ENCODE measurements around the gene TCF7L1. TPM values are rescaled to one million over a fixed set of nuclear protein-coding genes. Genes with fewer than 3 reads are reported as not detected.
A peak's percentile ranks its signal among the peaks of the same experiment; 100 is the strongest.

Gene TCF7L1
- total and polyA plus RNA-seq, 2 of the 13 experiments (the other 11 are each of a cell fraction or from before 2014, with no cell fraction given), result 0.04 to 0.15 TPM

GRCh38 chr2:85175369-85176299, 42.4 kb downstream of the TCF7L1 start (continued):
- TF ChIP-seq IKZF5 (CRISPR knock-in tag; IDR thresholded peaks at IDR 0.05), result peak; percentile 38; the same call in 1 of the 2 replicates
- TF ChIP-seq ZNF225 (CRISPR knock-in tag; IDR thresholded peaks at IDR 0.05), result peak; percentile 49; the same call in 1 of the 2 replicates
- no peak for TF ChIP-seq DMAP1 (CRISPR knock-in tag; IDR thresholded peaks at IDR 0.05)
- TF ChIP-seq HNRNPH1 (optimal IDR thresholded peaks at IDR 0.05; ENCODE audit: low read depth, low read length), result no peak
- TF ChIP-seq TGIF2 (CRISPR knock-in tag; IDR thresholded peaks at IDR 0.05), result no peak
- TF ChIP-seq REXO4 (CRISPR knock-in tag; IDR thresholded peaks at IDR 0.05; ENCODE audit: borderline replicate concordance), result no peak
- TF ChIP-seq PHF5A (CRISPR knock-in tag; IDR thresholded peaks at IDR 0.05; ENCODE audit: low read depth, unreplicated experiment), result no peak
- no peak for TF ChIP-seq NCOA2 (CRISPR knock-in tag; IDR thresholded peaks at IDR 0.05)
- TF ChIP-seq ADNP (CRISPR knock-in tag; IDR thresholded peaks at IDR 0.05), result no peak
- TF ChIP-seq ZFP1 (CRISPR knock-in tag; IDR thresholded peaks at IDR 0.05), result no peak
- peak; percentile 28; the same call in 1 of the 2 replicates for TF ChIP-seq ELF1 (CRISPR knock-in tag; IDR thresholded peaks at IDR 0.05)
- no peak for TF ChIP-seq ZBTB14 (CRISPR knock-in tag; IDR thresholded peaks at IDR 0.05)
- TF ChIP-seq RFXAP (CRISPR knock-in tag; IDR thresholded peaks at IDR 0.05; ENCODE audit: borderline replicate concordance), result no peak
- TF ChIP-seq PCBP2 (optimal IDR thresholded peaks at IDR 0.05; ENCODE audit: low read depth, low read length, poor library complexity, severe bottlenecking), result no peak
- no peak for TF ChIP-seq ZNF550 (CRISPR knock-in tag; IDR thresholded peaks at IDR 0.05; ENCODE audit: borderline replicate concordance)
- peak; percentile 7; the same call in 1 of the 2 replicates for TF ChIP-seq KMT2A (CRISPR knock-in tag; IDR thresholded peaks at IDR 0.05)
- TF ChIP-seq EP300 (IDR thresholded peaks at IDR 0.05; ENCODE audit: low read depth in 2 of 2, low read length in 2 of 2), result 0 out of 4 replicates have a peak, but pooled peaks of 1 of the 2 experiments have one; percentile 28
- TF ChIP-seq EP300 (CRISPR knock-in tag; IDR thresholded peaks at IDR 0.05; ENCODE audit: borderline replicate concordance), result no peak
- peak; percentile 55; the same call in 1 of the 2 replicates for TF ChIP-seq ARID4A (CRISPR knock-in tag; IDR thresholded peaks at IDR 0.05; ENCODE audit: borderline replicate concordance)
- TF ChIP-seq CREB3 (CRISPR knock-in tag; IDR thresholded peaks at IDR 0.05), result no peak
- TF ChIP-seq NR2F1 (CRISPR knock-in tag; IDR thresholded peaks at IDR 0.05), result no peak
- TF ChIP-seq ZNF572 (CRISPR knock-in tag; IDR thresholded peaks at IDR 0.05), result no peak

Measured in HepG2 (cell line).